GM19099 (cell line): ENCODE measurements around the gene CCDC152.

ENCODE experiments used
- POLR2A ChIP-seq: IDR thresholded peaks from 3 replicates; pipeline ENCODE4 v1.6.1; 2011; ENCODE audit warnings: low read depth; ENCODE audit not compliant: insufficient read length; ENCODE audit errors: extremely low read depth

Gene CCDC152

DNA sequence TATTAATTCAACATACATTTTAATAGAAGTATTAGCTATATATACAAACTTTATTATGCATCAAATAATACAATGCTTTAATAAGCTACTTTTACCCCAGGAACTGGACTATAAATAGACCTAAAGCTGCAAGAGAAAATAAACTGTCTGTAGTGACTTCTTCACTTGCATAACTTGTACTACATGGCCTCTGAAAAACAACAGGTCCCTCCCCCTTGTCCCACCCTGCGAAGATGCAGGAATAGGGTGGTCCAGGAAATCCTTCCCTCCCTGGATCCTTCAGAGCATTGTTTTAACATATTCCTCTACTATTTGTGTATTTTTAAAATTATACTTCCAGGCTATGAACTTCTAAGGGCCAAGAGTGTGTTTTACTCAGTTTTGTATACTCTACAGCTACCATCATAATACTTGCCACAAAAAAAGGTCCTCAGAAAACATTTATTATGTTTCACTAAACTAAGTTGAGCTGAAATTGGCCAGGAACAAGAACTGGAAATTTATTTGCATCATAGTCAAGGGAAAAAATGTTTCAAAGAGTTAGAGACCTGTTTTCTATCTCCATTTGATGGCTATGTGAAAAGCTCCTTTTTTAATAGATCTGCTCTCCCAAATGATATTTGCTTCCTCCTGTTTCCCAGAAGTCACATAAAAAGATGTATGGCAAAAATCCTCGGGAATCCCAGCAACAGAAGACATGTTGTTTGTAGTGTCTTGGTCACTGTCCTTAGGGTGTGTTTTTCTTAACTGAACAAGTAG, 70.3 kb downstream of the CCDC152 start:
- TF ChIP-seq POLR2A, result no peak

DNA sequence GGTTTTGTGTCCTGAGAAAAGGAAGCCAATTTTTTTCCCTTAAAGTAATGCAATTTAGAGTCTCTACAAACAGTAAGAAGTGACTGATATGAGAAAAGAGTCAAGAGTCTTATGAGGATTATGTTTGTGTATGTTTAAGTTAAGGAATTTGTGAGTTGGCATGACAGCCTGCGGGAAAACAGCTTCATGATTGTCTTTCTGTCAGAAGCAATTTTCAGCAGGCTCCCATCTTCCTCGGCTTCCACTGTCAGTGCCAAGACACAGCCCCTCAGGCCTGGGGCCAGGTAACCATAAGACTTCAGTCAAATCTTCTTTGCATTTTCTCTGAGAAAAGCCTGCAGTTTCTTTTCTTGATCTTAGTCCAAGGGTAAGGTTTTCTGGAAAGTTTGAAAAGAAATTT, 72.1 kb downstream of the CCDC152 start:
- TF ChIP-seq POLR2A, result no peak

DNA sequence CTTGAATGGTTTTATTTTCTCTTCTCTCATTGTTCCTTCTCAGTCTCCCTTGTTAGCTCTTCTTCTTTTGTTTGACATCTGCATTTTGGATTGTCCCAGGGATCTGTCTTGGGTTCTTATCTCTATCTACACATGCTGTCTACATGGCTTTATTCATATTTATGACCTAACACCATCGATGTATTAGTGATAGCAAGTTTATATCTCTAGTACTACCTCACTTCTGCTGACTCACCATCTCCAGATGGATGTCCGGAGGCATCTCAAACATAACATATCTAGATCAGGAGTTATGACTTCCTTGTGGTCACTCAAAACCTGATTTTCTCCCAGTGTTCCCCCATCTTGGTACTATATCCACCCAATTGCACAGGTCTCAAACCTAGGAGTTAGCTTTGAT, 74.3 kb downstream of the CCDC152 start:
- no peak for TF ChIP-seq POLR2A

DNA sequence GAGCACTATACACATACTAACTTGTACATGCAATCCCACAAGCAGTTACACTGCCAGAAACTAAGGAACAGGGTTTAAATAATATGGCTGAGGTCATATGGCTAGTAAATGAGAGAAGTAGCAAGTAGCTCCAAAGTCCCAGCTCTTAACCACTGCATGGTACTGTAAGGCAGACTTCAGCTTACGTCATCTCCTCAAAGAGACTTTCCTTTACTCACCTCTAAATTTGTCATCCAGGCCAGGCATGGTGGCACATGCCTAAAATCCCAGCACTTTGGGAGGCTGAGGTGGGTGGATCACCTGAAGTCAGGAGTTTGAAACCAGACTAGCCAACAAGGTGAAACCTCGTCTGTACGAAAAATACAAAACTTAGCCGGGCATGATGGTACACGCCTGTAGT, 75.4 kb downstream of the CCDC152 start:
- TF ChIP-seq POLR2A, result no peak

DNA sequence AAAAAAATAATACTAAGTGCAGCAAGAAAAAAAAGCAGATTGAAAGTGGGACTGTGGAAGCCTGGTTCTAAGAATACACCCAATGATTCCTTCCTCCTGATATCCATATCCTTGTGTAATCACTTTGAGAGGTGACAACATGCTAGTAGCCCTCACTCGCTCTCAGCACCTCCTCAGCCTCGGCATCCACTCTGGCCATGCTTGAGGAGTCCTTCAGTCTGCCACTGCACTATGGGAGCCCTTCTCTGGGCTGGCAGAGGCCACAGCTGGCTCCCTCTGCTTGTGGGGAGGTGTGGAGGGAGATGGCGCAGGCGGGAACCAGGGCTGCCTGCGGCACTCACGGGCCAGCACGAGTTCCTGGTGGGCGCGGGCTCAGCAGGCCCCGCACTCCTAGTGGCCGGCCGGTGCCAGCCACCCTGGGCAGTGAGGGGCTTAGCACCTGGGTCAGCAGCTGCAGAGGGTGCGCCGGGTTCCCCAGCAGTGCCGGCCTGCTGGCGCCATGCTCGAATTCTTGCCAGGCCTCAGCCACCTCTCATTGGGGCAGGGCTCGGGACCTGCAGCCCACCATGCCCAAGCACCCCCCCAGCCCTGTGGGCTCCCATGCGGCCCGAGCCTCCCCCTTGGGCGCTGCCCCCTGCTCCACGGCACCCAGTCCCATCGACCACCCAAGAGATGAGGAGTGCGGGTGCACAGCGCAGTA, 79.6 kb downstream of the CCDC152 start:
- no peak for TF ChIP-seq POLR2A

DNA sequence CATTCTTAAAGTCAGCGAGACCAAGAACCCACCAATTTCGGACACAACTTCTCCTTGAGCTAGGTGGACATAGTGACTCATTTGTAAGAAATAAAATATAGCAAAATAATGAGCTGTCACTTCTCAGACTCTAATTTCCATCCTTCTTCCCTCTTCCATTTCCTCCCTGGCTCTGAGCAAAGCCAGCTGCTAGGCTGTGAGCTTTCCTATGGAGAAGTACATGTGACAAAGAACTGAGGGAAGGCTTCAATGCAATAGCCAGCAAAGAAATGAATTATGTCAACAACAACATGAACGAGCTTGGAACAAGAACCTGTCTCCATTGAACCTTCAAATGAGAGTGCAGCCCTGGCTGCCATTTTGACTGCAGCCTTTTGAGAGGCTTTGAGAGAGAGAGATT, 81.0 kb downstream of the CCDC152 start:
- no peak for TF ChIP-seq POLR2A

DNA sequence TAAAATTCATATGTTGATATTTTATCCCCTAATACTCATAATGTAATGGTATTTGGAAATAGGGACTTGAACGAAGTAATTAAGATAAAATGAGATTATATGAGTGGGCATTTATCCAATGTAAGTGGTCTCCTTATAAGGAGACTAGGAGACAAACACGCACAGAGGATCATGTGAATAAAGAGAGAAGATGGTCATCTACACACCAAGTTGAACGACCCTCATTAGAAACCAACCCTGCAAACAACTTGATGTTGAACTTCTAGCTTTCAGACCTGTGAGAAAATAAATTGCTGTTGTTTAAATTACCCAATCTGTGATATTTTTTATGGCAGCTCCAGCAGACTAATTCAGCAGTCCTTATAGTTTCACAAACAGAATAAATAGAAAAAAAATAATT, 82.6 kb downstream of the CCDC152 start:
- no peak for TF ChIP-seq POLR2A

DNA sequence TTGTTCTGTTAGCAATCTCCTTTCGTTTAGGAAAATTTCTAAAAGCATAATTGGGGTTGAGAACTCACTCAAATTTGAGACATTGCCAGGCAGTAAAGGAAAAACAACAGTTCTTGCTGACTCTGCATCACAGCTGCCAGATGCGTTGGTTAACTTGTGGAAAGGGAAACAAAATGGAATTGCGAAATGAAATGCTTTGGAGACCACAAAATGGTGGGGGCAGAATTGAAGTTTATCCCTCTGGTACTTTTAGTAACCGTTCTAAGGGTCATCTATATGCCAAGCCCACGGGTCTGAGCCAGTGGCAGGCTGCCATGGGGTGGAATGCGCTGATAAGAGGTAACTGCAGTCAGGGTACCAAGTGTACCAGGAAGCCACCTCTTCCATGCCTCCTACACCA, 83.7 kb downstream of the CCDC152 start:
- TF ChIP-seq POLR2A, result no peak

DNA sequence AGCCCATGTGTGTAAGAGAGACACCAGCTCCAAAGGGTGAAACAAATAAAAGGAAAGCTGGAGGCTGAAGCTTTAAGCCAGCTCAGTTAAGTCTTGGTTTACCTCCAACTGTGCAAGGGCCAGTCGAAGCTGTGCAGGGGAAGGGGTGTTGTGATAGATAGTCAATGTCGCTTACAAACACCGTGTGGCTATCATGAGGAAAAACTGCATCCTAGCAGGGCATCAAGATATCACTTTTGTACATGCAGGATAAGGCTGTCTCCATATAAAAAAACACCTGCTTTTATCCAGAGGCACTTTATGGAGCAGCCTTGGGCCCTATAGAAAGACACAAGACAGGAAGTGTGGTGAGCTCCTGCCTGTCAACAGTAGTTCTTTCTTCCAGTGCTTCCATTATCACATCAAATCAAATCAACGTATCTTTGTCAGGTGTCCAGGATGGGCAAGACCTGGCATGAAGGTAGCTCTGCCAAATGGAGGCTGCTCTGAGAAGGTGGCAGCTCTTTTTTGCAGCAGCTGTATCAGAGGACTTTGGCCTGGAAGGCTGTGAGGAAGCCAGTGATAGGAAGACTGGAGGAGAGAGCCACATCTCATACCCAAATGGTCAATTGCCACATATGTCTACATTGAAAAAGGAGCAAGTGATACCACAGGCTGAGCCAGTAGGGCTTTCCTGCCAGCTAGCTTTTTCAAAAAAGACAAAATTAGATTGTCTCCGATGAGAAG, 84.4 kb downstream of the CCDC152 start:
- TF ChIP-seq POLR2A, result no peak

DNA sequence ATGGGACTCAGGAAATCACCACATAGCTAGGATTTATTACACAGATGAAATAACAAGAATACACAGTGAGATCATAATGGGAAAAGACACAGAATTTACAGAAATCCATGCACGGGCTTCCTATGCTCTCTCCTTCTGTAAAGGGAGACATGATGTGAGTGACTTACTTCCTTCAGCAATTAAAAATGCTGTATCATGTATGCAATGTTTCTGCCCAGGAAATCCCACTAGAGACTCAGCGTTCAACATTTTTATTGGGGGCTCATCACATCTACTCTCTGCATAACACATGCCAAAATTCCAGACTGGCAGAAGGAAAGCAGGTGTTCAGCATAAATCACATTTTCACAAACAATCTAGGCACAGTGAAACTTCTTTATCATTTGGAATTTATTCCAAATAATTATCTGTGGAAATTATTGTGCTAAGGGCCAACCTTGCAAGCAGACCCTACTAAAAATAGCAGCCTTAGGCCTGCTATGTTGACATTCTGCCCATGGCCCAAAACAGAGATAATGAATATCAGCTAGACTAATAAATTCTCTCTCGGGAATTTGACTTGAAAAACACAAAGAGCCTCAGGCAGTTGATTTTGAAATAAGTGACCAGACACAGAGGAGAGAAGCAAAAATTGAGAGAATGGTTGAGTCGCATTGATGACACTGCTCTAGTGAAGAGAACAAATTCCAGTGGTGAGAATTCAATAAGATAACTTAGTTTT, 86.5 kb downstream of the CCDC152 start:
- TF ChIP-seq POLR2A, result no peak

DNA sequence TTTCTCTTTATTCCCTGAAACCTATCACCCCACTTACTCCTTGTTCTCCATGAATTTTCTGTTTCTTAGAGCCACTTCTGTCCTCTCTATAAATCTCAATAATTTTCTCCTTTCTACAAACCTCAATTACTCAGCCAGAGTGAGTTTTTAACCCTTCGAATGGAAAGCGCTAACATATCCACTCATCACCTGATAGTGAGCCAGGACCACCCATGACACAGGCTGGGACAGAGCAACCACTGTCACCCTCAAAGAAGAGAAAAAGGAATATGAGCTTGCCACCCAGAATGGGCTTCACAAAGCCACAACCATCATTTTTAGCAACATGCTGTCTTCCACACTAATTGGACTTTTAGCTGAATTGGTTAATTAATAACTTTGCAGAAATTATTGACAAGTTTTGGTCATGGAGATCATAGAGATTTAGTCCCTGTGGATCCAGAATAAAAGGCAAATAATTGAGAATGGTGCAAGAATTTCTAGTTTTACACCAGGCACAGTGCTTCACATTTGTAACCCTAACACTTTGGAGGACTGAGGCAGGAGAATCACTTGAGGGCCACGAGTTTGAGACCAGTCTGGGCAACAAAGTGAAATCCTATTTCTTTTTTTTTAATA, 87.2 kb downstream of the CCDC152 start:
- no peak for TF ChIP-seq POLR2A

DNA sequence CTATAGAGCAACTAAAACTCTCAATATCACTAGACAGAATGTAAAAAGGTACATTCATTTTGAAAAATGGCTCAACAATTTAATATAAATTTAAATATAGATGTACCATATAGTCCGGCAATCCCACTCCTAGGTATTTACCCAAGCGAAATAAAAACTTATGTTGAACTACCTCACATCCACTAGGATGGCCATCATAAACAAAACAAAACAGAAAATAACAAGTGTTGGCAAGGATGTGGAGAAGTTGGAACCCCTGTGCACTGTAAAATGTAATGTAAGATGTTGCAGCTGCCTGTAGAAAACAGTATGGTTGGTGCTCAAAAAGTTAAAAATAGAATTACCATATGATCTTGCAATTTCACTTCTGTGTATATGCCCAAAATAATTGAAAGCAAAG, 91.9 kb downstream of the CCDC152 start:
- no peak for TF ChIP-seq POLR2A

DNA sequence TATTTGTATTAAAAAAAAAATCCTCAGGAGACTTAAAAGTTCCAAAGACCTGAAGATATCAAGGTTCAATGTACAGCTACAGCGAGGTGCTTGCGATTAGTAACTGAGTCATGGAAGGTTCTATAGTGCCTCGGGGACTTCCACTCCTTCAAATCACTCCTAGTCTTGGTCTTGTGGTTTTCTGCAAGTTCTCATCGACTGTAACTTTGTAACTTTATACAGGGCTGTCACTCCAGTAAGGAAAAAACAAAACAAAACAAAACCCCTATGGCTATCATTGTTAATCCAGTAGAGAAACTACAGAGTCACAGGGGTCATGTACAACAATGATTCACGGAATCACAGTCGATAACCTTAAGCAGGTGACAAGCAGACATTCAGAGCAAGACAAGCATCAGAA, 94.9 kb downstream of the CCDC152 start:
- no peak for TF ChIP-seq POLR2A
